Fibroblast of skin of back (primary cell): Measurements from ENCODE around the gene MMP17.
"Not testable (repeated sequence)": the region's sequence is repeated elsewhere in the genome, so short reads cannot be mapped to it uniquely, and the experiment has no call there.

Experiments
- DNase-seq: peaks from one replicate; pipeline ENCODE4 v3.0.0-alpha.2; 2013

The MMP17 gene

GRCh38 chr12:131865180-131865875 lies 37.1 kb downstream of the MMP17 start:
- peak; percentile 36 for DNase-seq

- no peak for DNase-seq
Observed at GRCh38 chr12:131867471-131867870, 39.3 kb downstream of the MMP17 start.

GRCh38 chr12:131867891-131868675 lies 39.9 kb downstream of the MMP17 start:
- DNase-seq: no peak

GRCh38 chr12:131869871-131870418 lies 41.8 kb downstream of the MMP17 start:
- peak; percentile 89 for DNase-seq

- no peak for DNase-seq
Observed at GRCh38 chr12:131871677-131872076, 43.5 kb downstream of the MMP17 start.

- peak; percentile 96 for DNase-seq
Observed at GRCh38 chr12:131872154-131873051, 44.2 kb downstream of the MMP17 start.

- no peak for DNase-seq
Observed at GRCh38 chr12:131873293-131873692, 45.1 kb downstream of the MMP17 start.

GRCh38 chr12:131874972-131875371 lies 46.8 kb downstream of the MMP17 start:
- DNase-seq: not testable (repeated sequence)

GRCh38 chr12:131877216-131877615 lies 49.0 kb downstream of the MMP17 start:
- DNase-seq: not testable (repeated sequence)

- DNase-seq: not testable (repeated sequence)
Observed at GRCh38 chr12:131878436-131878835, 50.2 kb downstream of the MMP17 start.

- peak; percentile 43 for DNase-seq
Observed at GRCh38 chr12:131882804-131883520, 54.8 kb downstream of the MMP17 start.

- DNase-seq: no peak
Observed at GRCh38 chr12:131883521-131883900, 55.3 kb downstream of the MMP17 start.

- DNase-seq: not testable (repeated sequence)
Observed at GRCh38 chr12:131885076-131885475, 56.9 kb downstream of the MMP17 start.

- no peak for DNase-seq
Observed at GRCh38 chr12:131885543-131886057, 57.4 kb downstream of the MMP17 start.

GRCh38 chr12:131891722-131892121 lies 63.5 kb downstream of the MMP17 start:
- not testable (repeated sequence) for DNase-seq

GRCh38 chr12:131892711-131893604 lies 64.8 kb downstream of the MMP17 start:
- no peak for DNase-seq

GRCh38 chr12:131893605-131894312 lies 65.6 kb downstream of the MMP17 start:
- no peak for DNase-seq

- peak; percentile 87 for DNase-seq
Observed at GRCh38 chr12:131894313-131894860, 66.2 kb downstream of the MMP17 start, which contains the start of gene ULK1. Gene ULK1 (plus strand): TSS chr12:131894622. CDS start chr12:131895002, 380 bp downstream.

GRCh38 chr12:131894981-131895639 lies 66.9 kb downstream of the MMP17 start:
- peak; percentile 4 for DNase-seq
